ENCODE data around the gene LARP1B. TPM values are rescaled to one million over a fixed set of nuclear protein-coding genes. Genes with fewer than 3 reads are reported as not detected.
A peak's percentile ranks its signal among the peaks of the same experiment; 100 is the strongest.
"Not testable (repeated sequence)": the region's sequence is repeated elsewhere in the genome, so short reads cannot be mapped to it uniquely, and the experiment has no call there.

The LARP1B gene
- total RNA-seq, 1 experiment from 2014 or later: 31.1 TPM

DNA sequence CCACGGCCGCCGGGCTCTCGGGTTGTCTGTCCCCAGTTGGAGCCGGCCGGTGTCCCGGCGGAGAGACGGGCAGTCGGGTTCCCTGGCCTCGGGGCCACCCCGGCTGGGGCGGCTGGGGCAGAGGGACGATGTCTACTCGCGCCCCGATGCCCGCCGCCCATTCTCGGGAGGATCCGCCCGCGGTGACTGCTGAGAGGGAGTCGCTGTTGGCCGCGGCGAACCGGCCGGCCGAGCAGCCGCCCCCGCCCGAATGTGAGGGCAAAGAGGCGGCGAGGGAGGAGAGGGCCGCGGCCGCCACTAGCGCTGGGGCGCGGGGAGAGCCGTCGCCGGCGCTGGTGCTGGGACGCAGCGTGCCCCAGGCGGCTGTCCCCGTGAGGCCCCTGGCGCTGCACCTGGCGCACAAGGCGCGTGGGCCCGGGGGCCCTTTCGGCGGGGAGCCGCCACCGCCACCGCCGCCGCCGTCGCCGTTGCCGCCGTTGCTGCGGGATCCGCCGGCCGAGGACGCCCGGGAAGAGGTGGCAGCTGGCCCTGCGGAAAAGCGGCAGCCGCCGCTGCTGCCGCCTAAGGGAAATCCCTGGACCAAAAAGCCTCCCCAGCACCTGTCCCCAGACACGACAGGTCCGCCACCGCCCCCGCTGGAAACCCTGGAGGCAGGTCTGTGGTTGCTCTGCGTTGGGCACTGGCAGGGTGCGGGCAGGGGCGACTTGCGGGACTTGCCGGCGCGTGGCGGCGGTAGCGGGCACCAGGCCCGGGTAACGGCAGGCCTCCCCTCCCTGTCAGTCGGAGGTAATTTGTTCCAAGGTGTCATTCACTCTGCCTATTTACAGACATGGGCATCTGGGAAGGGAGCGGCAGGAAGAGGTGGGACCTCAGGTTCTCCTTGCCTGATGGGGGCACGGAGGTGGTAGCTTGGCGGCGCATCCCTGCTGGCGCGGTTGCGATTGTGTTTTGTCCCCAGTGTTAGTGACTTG, 739 bp downstream of the LARP1B start:
- no peaks in the 10 kb centered on the region for H3K9me3 ChIP-seq (ENCODE audit: control insufficient read depth in 1 of 2, insufficient read depth in 1 of 2, low read depth in 1 of 2, low read length in 2 of 2)
- peak; percentile 32 for ATAC-seq
- peak overlapping the region; percentile 92 for H3K27ac ChIP-seq (ENCODE audit: low read depth, low read length)
- H3K4me1 ChIP-seq (ENCODE audit: control insufficient read depth in 1 of 2, insufficient read depth in 2 of 2, low read length in 2 of 2): peaks cover 9 to 20% of the 10 kb centered on the region in 2 experiments; a peak in 3 of 4 replicates
- no peaks in the 10 kb centered on the region for H3K9me2 ChIP-seq (ENCODE audit: insufficient read depth)
- TF ChIP-seq, protein P1, sequence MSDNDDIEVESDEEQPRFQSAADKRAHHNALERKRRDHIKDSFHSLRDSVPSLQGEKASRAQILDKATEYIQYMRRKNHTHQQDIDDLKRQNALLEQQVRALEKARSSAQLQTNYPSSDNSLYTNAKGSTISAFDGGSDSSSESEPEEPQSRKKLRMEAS (IDR thresholded peaks at IDR 0.05): peak; percentile 52; the same call in 1 of the 2 replicates
- TF ChIP-seq EZH2phosphoT487 (IDR thresholded peaks at IDR 0.05; ENCODE audit: borderline replicate concordance) (no peak), EGR1 (IDR thresholded peaks at IDR 0.05; ENCODE audit: low read depth) (peak; percentile 77), ZNF274 (IDR thresholded peaks at IDR 0.05; ENCODE audit: low read depth, low read length) (no peak), RAD21 (IDR thresholded peaks at IDR 0.05; ENCODE audit: low read depth) (no peak), ZFX (IDR thresholded peaks at IDR 0.05) (peak; percentile 60), TCF7L2 (IDR thresholded peaks at IDR 0.05; ENCODE audit: borderline replicate concordance, extremely low read depth, insufficient read depth, insufficient read length) (peak; percentile 19), CBX3 (IDR thresholded peaks at IDR 0.05; ENCODE audit: low read depth) (no peak), JUND (IDR thresholded peaks at IDR 0.05) (no peak), YY1 (IDR thresholded peaks at IDR 0.05; ENCODE audit: extremely low read depth, insufficient replicate concordance, low read depth, low read length) (no peak), POLR2AphosphoS5 (IDR thresholded peaks at IDR 0.05; ENCODE audit: low read depth, low read length) (peak; percentile 65), ELF1 (IDR thresholded peaks at IDR 0.05; ENCODE audit: borderline replicate concordance, low read depth) (no peak), SRF (IDR thresholded peaks at IDR 0.05; ENCODE audit: low read depth) (no peak)
- TF ChIP-seq, protein P2, sequence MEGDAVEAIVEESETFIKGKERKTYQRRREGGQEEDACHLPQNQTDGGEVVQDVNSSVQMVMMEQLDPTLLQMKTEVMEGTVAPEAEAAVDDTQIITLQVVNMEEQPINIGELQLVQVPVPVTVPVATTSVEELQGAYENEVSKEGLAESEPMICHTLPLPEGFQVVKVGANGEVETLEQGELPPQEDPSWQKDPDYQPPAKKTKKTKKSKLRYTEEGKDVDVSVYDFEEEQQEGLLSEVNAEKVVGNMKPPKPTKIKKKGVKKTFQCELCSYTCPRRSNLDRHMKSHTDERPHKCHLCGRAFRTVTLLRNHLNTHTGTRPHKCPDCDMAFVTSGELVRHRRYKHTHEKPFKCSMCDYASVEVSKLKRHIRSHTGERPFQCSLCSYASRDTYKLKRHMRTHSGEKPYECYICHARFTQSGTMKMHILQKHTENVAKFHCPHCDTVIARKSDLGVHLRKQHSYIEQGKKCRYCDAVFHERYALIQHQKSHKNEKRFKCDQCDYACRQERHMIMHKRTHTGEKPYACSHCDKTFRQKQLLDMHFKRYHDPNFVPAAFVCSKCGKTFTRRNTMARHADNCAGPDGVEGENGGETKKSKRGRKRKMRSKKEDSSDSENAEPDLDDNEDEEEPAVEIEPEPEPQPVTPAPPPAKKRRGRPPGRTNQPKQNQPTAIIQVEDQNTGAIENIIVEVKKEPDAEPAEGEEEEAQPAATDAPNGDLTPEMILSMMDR (IDR thresholded peaks at IDR 0.05 in 2 of 3, conservative IDR thresholded peaks at IDR 0.05 in 1 of 3; ENCODE audit: borderline replicate concordance in 1 of 3, insufficient read depth in 1 of 3, low read depth in 2 of 3, low read length in 2 of 3): 0 out of 6 replicates have a peak, but pooled peaks of 1 of the 3 experiments have one; percentile 30
- TF ChIP-seq, protein P3, sequence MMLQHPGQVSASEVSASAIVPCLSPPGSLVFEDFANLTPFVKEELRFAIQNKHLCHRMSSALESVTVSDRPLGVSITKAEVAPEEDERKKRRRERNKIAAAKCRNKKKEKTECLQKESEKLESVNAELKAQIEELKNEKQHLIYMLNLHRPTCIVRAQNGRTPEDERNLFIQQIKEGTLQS (IDR thresholded peaks at IDR 0.05): no peak
- H3K4me2 ChIP-seq (ENCODE audit: low read length): peak overlapping the region; percentile 77
- ChIA-PET POLR2A (interaction anchor here (0.9 to 1.0 kb wide), 5 partner anchors 14 to 762 kb away, joined by 3 to 6 read pairs (median 3); partner anchors contain the start of genes ABHD18 and MFSD8), RAD21 (ENCODE audit: low non-redundant PET in 1 of 2, low total read pairs in 2 of 2, uncharacterized antibody in 2 of 2, unreplicated experiment in 2 of 2) (interaction anchor here (1.1 to 1.2 kb wide), 2 partner anchors 96 to 97 kb away, joined by 3 to 4 read pairs; partner anchors contain the start of genes ABHD18 (in 2 of the 2) and MFSD8 (in 1 of the 2)), CTCF (interaction anchor here (1.0 kb wide), 1 partner anchor 8 kb away, joined by 4 read pairs; no protein-coding TSS in a partner anchor)
- BruUV-seq (replicated peaks): no TSS peak
- H4K20me1 ChIP-seq (ENCODE audit: insufficient read depth): no peaks in the 10 kb centered on the region
- H3K36me3 ChIP-seq (ENCODE audit: control insufficient read depth in 1 of 2, insufficient read depth in 2 of 2, low read length in 2 of 2): no peaks in the 10 kb centered on the region
- H3K9ac ChIP-seq (ENCODE audit: low read length): peak overlapping the region; percentile 94
- intact Hi-C loops (cut with micrococcal nuclease): loop anchor here (2.0 to 10.0 kb wide), 2 partner anchors 97 to 223 kb away; partner anchors contain the start of genes ABHD18, MFSD8 and PGRMC2
- peaks cover 52% of the 10 kb centered on the region for H3K79me2 ChIP-seq (ENCODE audit: insufficient read depth, low read length)
- H3K4me3 ChIP-seq (replicated peaks in 1 of 2; ENCODE audit: low read depth in 1 of 2, low read length in 2 of 2): peak overlapping the region; percentile 71 to 77
- no peak overlapping the region for H2AFZ ChIP-seq (ENCODE audit: low read depth, low read length, poor library complexity, severe bottlenecking)
- no peaks in the 10 kb centered on the region for H3K27me3 ChIP-seq (ENCODE audit: insufficient read depth, low read length)
- DNase-seq (ENCODE audit: low read depth, low spot score): peak; percentile 43

DNA sequence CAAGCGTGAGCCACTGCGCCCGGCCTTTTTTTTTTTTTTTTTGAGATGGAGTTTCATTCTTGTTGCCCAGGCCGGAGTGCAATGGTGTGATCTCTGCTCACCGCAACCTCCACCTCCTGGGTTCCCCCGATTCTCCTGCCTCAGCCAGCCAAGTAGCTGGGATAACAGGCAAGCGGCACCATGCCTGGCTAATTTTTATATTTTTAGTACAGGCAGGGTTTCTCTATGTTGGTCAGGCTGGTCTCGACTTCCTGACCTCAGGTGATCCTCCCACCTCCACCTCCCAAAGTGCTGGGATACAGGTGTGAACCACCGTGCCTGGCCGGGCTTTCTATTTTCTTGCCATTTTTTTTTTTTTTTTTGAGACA, 5.3 kb downstream of the LARP1B start:
- POLR2A ChIA-PET; H3K4me3 ChIP-seq (replicated peaks in 1 of 2; ENCODE audit: low read depth in 1 of 2, low read length in 2 of 2): not testable (repeated sequence)
- H3K79me2 ChIP-seq (ENCODE audit: insufficient read depth, low read length): peaks cover 96% of the 10 kb centered on the region

More for the DNA sequence above, 5.3 kb downstream of the LARP1B start:
- ATAC-seq; H3K4me2 ChIP-seq (ENCODE audit: low read length); H3K9ac ChIP-seq (ENCODE audit: low read length); H4K20me1 ChIP-seq (ENCODE audit: insufficient read depth); H3K36me3 ChIP-seq (ENCODE audit: control insufficient read depth in 1 of 2, insufficient read depth in 2 of 2, low read length in 2 of 2); RAD21 ChIA-PET (ENCODE audit: low non-redundant PET in 1 of 2, low total read pairs in 2 of 2, uncharacterized antibody in 2 of 2, unreplicated experiment in 2 of 2); H3K4me1 ChIP-seq (ENCODE audit: control insufficient read depth in 1 of 2, insufficient read depth in 2 of 2, low read length in 2 of 2); DNase-seq (ENCODE audit: low read depth, low spot score); H2AFZ ChIP-seq (ENCODE audit: low read depth, low read length, poor library complexity, severe bottlenecking); H3K9me2 ChIP-seq (ENCODE audit: insufficient read depth); H3K27ac ChIP-seq (ENCODE audit: low read depth, low read length); H3K9me3 ChIP-seq (ENCODE audit: control insufficient read depth in 1 of 2, insufficient read depth in 1 of 2, low read depth in 1 of 2, low read length in 2 of 2); H3K27me3 ChIP-seq (ENCODE audit: insufficient read depth, low read length); BruUV-seq (replicated peaks); CTCF ChIA-PET: not testable (repeated sequence)
- intact Hi-C loops (cut with micrococcal nuclease): loop anchor here (10.0 kb wide), 1 partner anchor 218 kb away; the partner anchor contains the start of gene PGRMC2
